ENCODE data around the gene PACS1.

Gene PACS1

GRCh38 chr11:66039765-66040164 lies 30.3 kb upstream of the PACS1 start:
- H3K9me3 ChIP-seq (ENCODE audit: control insufficient read depth, insufficient read depth, low read length), result no peaks in the 10 kb centered on the region
- WGBS (ENCODE audit: insufficient coverage, insufficient read length), result no CpG with 5 or more reads among the region's 3 CpGs
- H3K27me3 ChIP-seq (ENCODE audit: control insufficient read depth, insufficient read depth, low read length), result no peaks in the 10 kb centered on the region; the same call in 1 of the 2 replicates
- no peaks in the 10 kb centered on the region; the same call in 1 of the 2 replicates for H3K4me1 ChIP-seq (ENCODE audit: control insufficient read depth, insufficient read depth, low read length)
- H3K27ac ChIP-seq (ENCODE audit: low read length), result no peak overlapping the region
- DNase-seq (ENCODE audit: low read depth, low spot score), result no peak
- H3K36me3 ChIP-seq (ENCODE audit: control insufficient read depth, insufficient read depth, low read length), result peaks cover 8% of the 10 kb centered on the region; the same call in 1 of the 2 replicates
- H3K4me3 ChIP-seq (ENCODE audit: low read length), result no peak overlapping the region

- no peak for DNase-seq (ENCODE audit: low read depth, low spot score)
- H3K36me3 ChIP-seq (ENCODE audit: control insufficient read depth, insufficient read depth, low read length), result peaks cover 8% of the 10 kb centered on the region; the same call in 1 of the 2 replicates
- WGBS (ENCODE audit: insufficient coverage, insufficient read length), result no CpG with 5 or more reads among the region's 81 CpGs
- H3K27me3 ChIP-seq (ENCODE audit: control insufficient read depth, insufficient read depth, low read length), result no peaks in the 10 kb centered on the region
- no peaks in the 10 kb centered on the region for H3K9me3 ChIP-seq (ENCODE audit: control insufficient read depth, insufficient read depth, low read length)
- no peak overlapping the region for H3K4me3 ChIP-seq (ENCODE audit: low read length)
- H3K27ac ChIP-seq (ENCODE audit: low read length), result no peak overlapping the region
- H3K4me1 ChIP-seq (ENCODE audit: control insufficient read depth, insufficient read depth, low read length), result peaks cover 4% of the 10 kb centered on the region
Observed at GRCh38 chr11:66042227-66042995, 27.7 kb upstream of the PACS1 start.

GRCh38 chr11:66042996-66043906 lies 26.8 kb upstream of the PACS1 start:
- no peak for DNase-seq (ENCODE audit: low read depth, low spot score)
- no peak overlapping the region for H3K4me3 ChIP-seq (ENCODE audit: low read length)
- H3K27ac ChIP-seq (ENCODE audit: low read length), result no peak overlapping the region
- H3K9me3 ChIP-seq (ENCODE audit: control insufficient read depth, insufficient read depth, low read length), result no peaks in the 10 kb centered on the region
- H3K4me1 ChIP-seq (ENCODE audit: control insufficient read depth, insufficient read depth, low read length), result peaks cover 4% of the 10 kb centered on the region
- WGBS (ENCODE audit: insufficient coverage, insufficient read length), result no CpG with 5 or more reads among the region's 88 CpGs
- H3K36me3 ChIP-seq (ENCODE audit: control insufficient read depth, insufficient read depth, low read length), result peaks cover 8% of the 10 kb centered on the region; the same call in 1 of the 2 replicates
- no peaks in the 10 kb centered on the region for H3K27me3 ChIP-seq (ENCODE audit: control insufficient read depth, insufficient read depth, low read length)

GRCh38 chr11:66044757-66045156 lies 25.3 kb upstream of the PACS1 start:
- no peak for DNase-seq (ENCODE audit: low read depth, low spot score)
- H3K9me3 ChIP-seq (ENCODE audit: control insufficient read depth, insufficient read depth, low read length), result no peaks in the 10 kb centered on the region
- H3K27me3 ChIP-seq (ENCODE audit: control insufficient read depth, insufficient read depth, low read length), result no peaks in the 10 kb centered on the region
- no peak overlapping the region for H3K27ac ChIP-seq (ENCODE audit: low read length)
- WGBS (ENCODE audit: insufficient coverage, insufficient read length), result no CpG with 5 or more reads among the region's 6 CpGs
- peaks cover 7% of the 10 kb centered on the region for H3K4me1 ChIP-seq (ENCODE audit: control insufficient read depth, insufficient read depth, low read length)
- peaks cover 8% of the 10 kb centered on the region; the same call in 1 of the 2 replicates for H3K36me3 ChIP-seq (ENCODE audit: control insufficient read depth, insufficient read depth, low read length)
- H3K4me3 ChIP-seq (ENCODE audit: low read length), result no peak overlapping the region

GRCh38 chr11:66045177-66045639 lies 24.9 kb upstream of the PACS1 start:
- Histone ChIP-seq H3K27me3 (ENCODE audit: control insufficient read depth, insufficient read depth, low read length) (no peaks in the 10 kb centered on the region), H3K4me3 (ENCODE audit: low read length) (no peak overlapping the region), H3K9me3 (ENCODE audit: control insufficient read depth, insufficient read depth, low read length) (no peaks in the 10 kb centered on the region), H3K36me3 (ENCODE audit: control insufficient read depth, insufficient read depth, low read length) (peaks cover 8% of the 10 kb centered on the region; the same call in 1 of the 2 replicates), H3K27ac (ENCODE audit: low read length) (no peak overlapping the region), H3K4me1 (ENCODE audit: control insufficient read depth, insufficient read depth, low read length) (peaks cover 7% of the 10 kb centered on the region)
- no CpG with 5 or more reads among the region's 11 CpGs for WGBS (ENCODE audit: insufficient coverage, insufficient read length)
- DNase-seq (ENCODE audit: low read depth, low spot score), result no peak

GRCh38 chr11:66046901-66047300 lies 23.2 kb upstream of the PACS1 start:
- H3K9me3 ChIP-seq (ENCODE audit: control insufficient read depth, insufficient read depth, low read length), result no peaks in the 10 kb centered on the region
- H3K4me3 ChIP-seq (ENCODE audit: low read length), result no peak overlapping the region
- WGBS (ENCODE audit: insufficient coverage, insufficient read length), result no CpG with 5 or more reads among the region's 3 CpGs
- no peak overlapping the region for H3K27ac ChIP-seq (ENCODE audit: low read length)
- no peaks in the 10 kb centered on the region for H3K27me3 ChIP-seq (ENCODE audit: control insufficient read depth, insufficient read depth, low read length)
- DNase-seq (ENCODE audit: low read depth, low spot score), result no peak
- H3K4me1 ChIP-seq (ENCODE audit: control insufficient read depth, insufficient read depth, low read length), result peaks cover 11% of the 10 kb centered on the region
- peaks cover 8% of the 10 kb centered on the region; the same call in 1 of the 2 replicates for H3K36me3 ChIP-seq (ENCODE audit: control insufficient read depth, insufficient read depth, low read length)

GRCh38 chr11:66047541-66048365 lies 22.3 kb upstream of the PACS1 start:
- H3K4me3 ChIP-seq (ENCODE audit: low read length), result no peak overlapping the region

GRCh38 chr11:66048547-66049323 lies 21.3 kb upstream of the PACS1 start, which contains the start of gene GAL3ST3:
TSS of gene GAL3ST3 (minus strand) at chr11:66049161. CDS start at chr11:66045415, 3,746 bp downstream.
- no peaks in the 10 kb centered on the region for H3K27me3 ChIP-seq (ENCODE audit: control insufficient read depth, insufficient read depth, low read length)
- no peaks in the 10 kb centered on the region for H3K36me3 ChIP-seq (ENCODE audit: control insufficient read depth, insufficient read depth, low read length)
- no peaks in the 10 kb centered on the region for H3K9me3 ChIP-seq (ENCODE audit: control insufficient read depth, insufficient read depth, low read length)
- H3K27ac ChIP-seq (ENCODE audit: low read length), result no peak within 1 kb of the TSS
- no CpG with 5 or more reads among the region's 39 CpGs for WGBS (ENCODE audit: insufficient coverage, insufficient read length)
- H3K4me3 ChIP-seq (ENCODE audit: low read length), result peak within 1 kb of the TSS; percentile 47
- no peak for DNase-seq (ENCODE audit: low read depth, low spot score)
- peaks cover 13% of the 10 kb centered on the region; the same call in 1 of the 2 replicates for H3K4me1 ChIP-seq (ENCODE audit: control insufficient read depth, insufficient read depth, low read length)

More at GRCh38 chr11:66047541-66048365, 22.3 kb upstream of the PACS1 start:
- Histone ChIP-seq H3K4me1 (ENCODE audit: control insufficient read depth, insufficient read depth, low read length) (peaks cover 11% of the 10 kb centered on the region), H3K27me3 (ENCODE audit: control insufficient read depth, insufficient read depth, low read length) (no peaks in the 10 kb centered on the region), H3K36me3 (ENCODE audit: control insufficient read depth, insufficient read depth, low read length) (peaks cover 8% of the 10 kb centered on the region; the same call in 1 of the 2 replicates), H3K9me3 (ENCODE audit: control insufficient read depth, insufficient read depth, low read length) (no peaks in the 10 kb centered on the region), H3K27ac (ENCODE audit: low read length) (no peak overlapping the region)
- no CpG with 5 or more reads among the region's 11 CpGs for WGBS (ENCODE audit: insufficient coverage, insufficient read length)
- DNase-seq (ENCODE audit: low read depth, low spot score), result no peak

GRCh38 chr11:66050581-66051231 lies 19.4 kb upstream of the PACS1 start:
- no peak overlapping the region for H3K27ac ChIP-seq (ENCODE audit: low read length)
- peaks cover 6% of the 10 kb centered on the region for H3K36me3 ChIP-seq (ENCODE audit: control insufficient read depth, insufficient read depth, low read length)
- WGBS (ENCODE audit: insufficient coverage, insufficient read length), result no CpG with 5 or more reads among the region's 5 CpGs
- H3K4me1 ChIP-seq (ENCODE audit: control insufficient read depth, insufficient read depth, low read length), result peaks cover 10% of the 10 kb centered on the region; the same call in 1 of the 2 replicates
- no peaks in the 10 kb centered on the region for H3K27me3 ChIP-seq (ENCODE audit: control insufficient read depth, insufficient read depth, low read length)
- H3K4me3 ChIP-seq (ENCODE audit: low read length), result no peak overlapping the region
- DNase-seq (ENCODE audit: low read depth, low spot score), result no peak
- H3K9me3 ChIP-seq (ENCODE audit: control insufficient read depth, insufficient read depth, low read length), result no peaks in the 10 kb centered on the region
